ENCODE data around the gene SERTM1. TPM values are rescaled to one million over a fixed set of nuclear protein-coding genes. Genes with fewer than 3 reads are reported as not detected.

SERTM1 gene
- total and polyA plus RNA-seq, 4 experiments from 2014 or later = not detected

Other genes starting within 250 kb of the SERTM1 start
- not detected for gene CCNA1, start 241.5 kb upstream of the SERTM1 start, total RNA-seq
- gene CCNA1, start 241.5 kb upstream of the SERTM1 start, polyA plus RNA-seq = not detected
- 1 to 10 TPM; 8.8 to 9.9 TPM for gene RFXAP, start 145.2 kb downstream of the SERTM1 start, total RNA-seq
- gene RFXAP, start 145.2 kb downstream of the SERTM1 start, polyA plus RNA-seq = 1 to 10 TPM; 1.6 to 2.8 TPM
- gene SMAD9, start 246.2 kb downstream of the SERTM1 start, total RNA-seq = not detected
- gene SMAD9, start 246.2 kb downstream of the SERTM1 start, polyA plus RNA-seq = under 1 TPM in 1 of 2 donors, not detected in 1; 0.10 TPM

Measured in CD4-positive, alpha-beta memory T cell (primary cell).